Lung (tissue), 12 donors: ENCODE results near the gene GRHL1. TPM values are rescaled to one million over a fixed set of nuclear protein-coding genes. Genes with fewer than 3 reads are reported as not detected.
"Not testable (repeated sequence)": the region's sequence is repeated elsewhere in the genome, so short reads cannot be mapped to it uniquely, and the experiment has no call there.

Experiments
- ATAC-seq: fragments of 200-7000 bp; cut with Tn5 transposase; one replicate; pipeline ENCODE4 v1.9.1; 2020; ENCODE audit warnings: moderate number of reproducible peaks; ENCODE audit not compliant: insufficient read depth, low FRiP score
- DNase-seq, 3 donors: peaks; one replicate each; pipeline ENCODE4 v3.0.0-alpha.2; 2013 to 2017
- H3K27ac ChIP-seq, 2 donors: one replicate each; pipeline ENCODE4 v1.5.1; 2013; ENCODE audit warnings: mild to moderate bottlenecking in 2 of 2, moderate library complexity in 2 of 2, control low read depth in 1 of 2, inconsistent platforms in 1 of 2, low read depth in 1 of 2, low read length in 1 of 2
- H3K27me3 ChIP-seq, 3 donors: one replicate each; pipeline ENCODE4 v1.5.1; 2013; ENCODE audit warnings: low read length in 2 of 3; ENCODE audit not compliant: control insufficient read depth in 3 of 3, insufficient read depth in 3 of 3
- H3K36me3 ChIP-seq, 4 donors: one replicate each; pipeline ENCODE4 v1.5.1; 2013; ENCODE audit warnings: low read length in 4 of 4, mild to moderate bottlenecking in 1 of 4, moderate library complexity in 1 of 4; ENCODE audit not compliant: control insufficient read depth in 4 of 4, insufficient read depth in 4 of 4
- H3K4me1 ChIP-seq, 5 donors: one replicate each; pipeline ENCODE4 v1.5.1; 2013; ENCODE audit warnings: low read length in 5 of 5, mild to moderate bottlenecking in 2 of 5, moderate library complexity in 1 of 5; ENCODE audit not compliant: control insufficient read depth in 5 of 5, insufficient read depth in 5 of 5
- H3K4me3 ChIP-seq: one replicate; pipeline ENCODE4 v1.5.1; 2013; ENCODE audit warnings: mild to moderate bottlenecking, control low read depth, moderate library complexity
- H3K9ac ChIP-seq, 2 donors: one replicate each; pipeline ENCODE4 v1.5.1; 2013; ENCODE audit warnings: low read length in 2 of 2, control low read depth in 1 of 2; ENCODE audit not compliant: insufficient read depth in 1 of 2
- H3K9me3 ChIP-seq, 4 donors: one replicate each; pipeline ENCODE4 v1.5.1; 2013; ENCODE audit warnings: low read length in 3 of 4, mild to moderate bottlenecking in 1 of 4, moderate library complexity in 1 of 4; ENCODE audit not compliant: control insufficient read depth in 4 of 4, insufficient read depth in 3 of 4
- CTCF ChIP-seq: IDR thresholded peaks from 2 replicates; pipeline ENCODE4 v1.5.1; 2012; ENCODE audit warnings: mild to moderate bottlenecking; ENCODE audit errors: control extremely low read depth, extremely low read depth
- WGBS, 2 donors: extraction: QIAGEN DNeasy Blood & Tissue Kit; methylation state at CpG; one replicate each; pipeline ENCODE4 v1.1.7; 2013; 5-methylcytosine and 5-hydroxymethylcytosine counted together
- polyA plus RNA-seq, 2 donors: library from polyadenylated mRNA; stranded (reverse); fragments of 200-250 nt; gene quantifications; one replicate each; pipeline ENCODE4 v1.2.1, GENCODE V29; 2013
- total RNA-seq, 2 donors: library from RNA; depleted of rRNA in 1 of 2; stranded (reverse); fragments of >200 nt in 1 of 2; gene quantifications; one replicate each; pipeline ENCODE4 v1.2.1, GENCODE V29; 2014 to 2021
- donor health status: control.
- donor health status: control.
- donor health status: Bipolar disorder and iron deficiency.
- donor health status: healthy.
- donor health status: DM: yes; HTN: yes; CAD: no.

The GRHL1 gene
- total and polyA plus RNA-seq, 4 donors: 1.8 to 13.6 (median 5.6) TPM

DNA sequence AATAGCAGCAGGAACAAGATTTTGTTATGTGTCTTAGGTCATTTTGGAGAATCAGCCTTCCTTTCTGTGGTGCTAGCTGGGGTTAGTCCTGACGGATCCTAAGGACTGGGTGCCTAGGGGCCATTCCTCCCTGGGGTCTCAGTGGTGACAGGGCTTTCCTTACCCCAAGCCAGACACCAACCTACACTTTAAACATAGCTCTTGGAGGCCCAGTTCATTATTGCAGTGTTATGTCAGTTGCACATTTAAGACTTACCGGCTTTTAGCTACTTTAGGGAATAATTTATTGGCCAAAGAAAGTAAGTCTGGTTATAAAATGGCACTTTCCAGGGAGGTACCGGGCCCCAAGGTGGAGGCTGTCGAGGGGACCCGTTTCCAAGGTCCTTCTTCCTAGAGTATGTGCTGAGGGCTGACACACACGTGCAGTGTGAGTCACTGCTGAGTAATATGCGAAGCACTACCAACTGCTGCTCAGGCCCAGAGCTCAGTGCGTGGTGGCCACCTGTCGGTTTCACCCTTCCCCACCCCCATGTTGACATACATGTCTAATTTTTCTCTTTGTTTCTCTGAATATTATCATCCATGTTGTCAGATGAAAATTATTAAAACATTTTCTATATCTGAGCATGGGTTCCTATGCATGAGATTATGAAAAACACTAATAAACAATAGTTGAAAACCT, 37.0 kb upstream of the GRHL1 start:
- Histone ChIP-seq H3K4me1 (peaks cover 0 to 10% (median 0%) of the 10 kb centered on the region in 5 donors), H3K27ac (no peak overlapping the region), H3K27me3 (no peaks in the 10 kb centered on the region), H3K4me3 (no peak overlapping the region), H3K36me3 (peaks cover under 1 to 25% (median 7%) of the 10 kb centered on the region in 4 donors), H3K9me3 (no peaks in the 10 kb centered on the region), H3K9ac (no peak overlapping the region)
- ATAC-seq (no peak), DNase-seq (no peak)
- WGBS, 2 donors: 91 to 95% methylated on average over 9 of the region's 9 CpGs
- no peak for TF ChIP-seq CTCF

DNA sequence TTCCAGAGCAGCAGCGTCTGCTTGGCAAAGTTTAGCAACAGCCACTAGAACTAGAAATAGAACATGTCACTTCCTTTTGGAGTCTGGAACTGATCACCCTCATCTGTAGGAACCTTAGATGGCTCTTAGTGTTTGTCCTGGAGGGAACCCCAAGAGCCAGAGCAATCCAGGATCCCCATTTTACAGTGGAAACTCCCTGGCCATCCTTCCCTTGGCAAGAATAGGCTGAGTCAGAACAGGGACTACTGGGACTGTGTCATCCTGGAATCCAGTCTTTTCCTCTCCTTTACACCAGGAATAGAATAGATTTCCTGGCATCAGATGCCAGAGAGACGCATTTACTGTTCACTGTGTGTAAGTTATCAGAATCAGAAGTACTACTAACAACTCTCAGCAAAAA, 33.2 kb upstream of the GRHL1 start:
- Histone ChIP-seq H3K4me1 (peaks cover 0 to 10% (median 0%) of the 10 kb centered on the region in 5 donors), H3K4me3 (no peak overlapping the region), H3K9ac (no peak overlapping the region), H3K27ac (no peak overlapping the region), H3K27me3 (no peaks in the 10 kb centered on the region), H3K36me3 (peaks cover 3 to 24% (median 8%) of the 10 kb centered on the region in 4 donors), H3K9me3 (no peaks in the 10 kb centered on the region)
- ATAC-seq: no peak
- TF ChIP-seq CTCF: no peak
- DNase-seq: no peak
- 48 to 66% methylated on average over 2 of the region's 2 CpGs for WGBS, 2 donors

DNA sequence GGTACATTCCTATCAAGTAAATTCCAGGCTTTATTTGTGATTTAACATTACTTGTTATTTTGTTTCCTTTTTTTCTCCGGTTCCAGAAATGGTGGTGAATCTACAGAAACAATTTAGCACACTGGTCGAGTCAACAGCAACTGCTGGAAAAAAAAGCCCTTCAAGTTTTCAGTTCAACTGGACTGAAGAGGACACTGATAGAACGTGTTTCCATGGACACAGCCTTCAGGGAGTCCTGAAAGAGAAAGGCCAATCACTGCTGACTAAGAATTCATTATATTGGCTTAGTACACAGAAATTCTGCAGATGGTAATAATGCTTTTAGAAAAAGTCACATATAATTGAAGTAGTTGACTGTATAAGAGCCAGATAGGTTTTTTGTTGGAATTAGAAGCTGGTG, 32.0 kb upstream of the GRHL1 start:
- Histone ChIP-seq H3K27me3 (no peaks in the 10 kb centered on the region), H3K4me3 (no peak overlapping the region), H3K27ac (no peak overlapping the region), H3K9me3 (no peaks in the 10 kb centered on the region), H3K9ac (no peak overlapping the region), H3K36me3 (peaks cover 1 to 19% (median 6%) of the 10 kb centered on the region in 4 donors), H3K4me1 (peaks cover 0 to 10% (median 0%) of the 10 kb centered on the region in 5 donors)
- DNase-seq (no peak), ATAC-seq (no peak)
- 94 to 96% methylated on average over 3 of the region's 3 CpGs for WGBS, 2 donors
- no peak for TF ChIP-seq CTCF

DNA sequence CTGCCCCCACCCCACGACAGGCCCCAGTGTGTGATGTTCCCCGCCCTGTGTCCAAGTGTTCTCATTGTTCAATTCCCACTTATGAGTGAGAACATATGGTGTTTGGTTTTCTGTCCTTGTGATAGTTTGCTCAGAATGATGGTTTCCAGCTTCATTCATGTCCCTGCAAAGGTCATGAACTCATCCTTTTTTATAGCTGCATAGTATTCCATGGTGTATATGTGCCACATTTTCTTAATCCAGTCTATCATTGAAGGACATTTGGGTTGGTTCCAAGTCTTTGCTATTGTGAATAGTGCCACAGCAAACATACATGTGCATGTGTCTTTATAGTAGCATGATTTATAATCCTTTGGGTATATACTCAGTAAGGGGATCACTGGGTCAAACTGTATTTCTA, 24.5 kb upstream of the GRHL1 start:
- not testable (repeated sequence) for H3K4me3 ChIP-seq, ATAC-seq, H3K4me1 ChIP-seq, H3K36me3 ChIP-seq, DNase-seq, H3K27me3 ChIP-seq, H3K9me3 ChIP-seq, H3K9ac ChIP-seq, H3K27ac ChIP-seq
- 74 to 89% methylated on average over 2 of the region's 2 CpGs for WGBS, 2 donors
